ENCODE results near the gene CNDP2. TPM values are rescaled to one million over a fixed set of nuclear protein-coding genes. Genes with fewer than 3 reads are reported as not detected.

The CNDP2 gene
- total and polyA plus RNA-seq, 2 of the 13 experiments (the other 11 are each of a cell fraction or from before 2014, with no cell fraction given), result 64.7 to 80.8 TPM

DNA sequence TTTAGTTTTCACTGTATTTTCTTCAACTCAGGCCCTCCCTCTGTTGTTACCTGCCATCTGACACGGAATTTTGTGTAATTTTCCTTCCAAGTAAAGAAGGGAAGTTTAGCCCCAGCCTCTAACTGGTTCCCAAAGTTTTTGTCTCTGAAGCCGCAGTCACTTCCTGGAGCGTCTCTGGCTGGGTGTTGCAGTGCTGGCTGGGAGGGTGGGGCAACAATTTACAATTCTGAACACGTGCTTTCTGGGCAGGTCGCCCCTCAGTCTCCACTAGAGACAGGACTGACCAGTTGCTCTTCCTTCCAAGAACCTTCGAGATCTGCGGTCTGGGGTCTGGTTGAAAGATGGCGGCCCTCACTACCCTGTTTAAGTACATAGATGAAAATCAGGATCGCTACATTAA, 3.5 kb downstream of the CNDP2 start:
- BruUV-seq (replicated peaks), result no TSS peak
- ChIA-PET POLR2A (no interaction called here), CTCF (ENCODE audit: low intra/inter-chr PET ratio, low total read pairs) (no interaction called here)
- Histone ChIP-seq H3K36me3 (replicated peaks in 1 of 2; ENCODE audit: control insufficient read depth in 1 of 2, insufficient read depth in 2 of 2, low read length in 2 of 2) (peaks cover 12 to 30% of the 10 kb centered on the region in 2 experiments), H3K79me2 (ENCODE audit: insufficient read depth, low read length) (peaks cover 32% of the 10 kb centered on the region), H3K4me1 (ENCODE audit: insufficient read depth, low read length) (peaks cover 34% of the 10 kb centered on the region), H3K27me3 (ENCODE audit: control insufficient read depth in 1 of 2, insufficient read depth in 2 of 2, low read length in 2 of 2) (no peaks in the 10 kb centered on the region; a peak in 1 of 5 replicates), H3K9ac (ENCODE audit: insufficient read depth, low read depth, low read length) (peak overlapping the region; percentile 13; the same call in 1 of the 2 replicates), H3K4me3 (replicated peaks in 1 of 3; ENCODE audit: insufficient read depth in 1 of 3, low read depth in 2 of 3, low read length in 3 of 3) (no peak overlapping the region), H2AFZ (ENCODE audit: low read length) (no peak overlapping the region), H3K9me3 (ENCODE audit: low read length) (no peaks in the 10 kb centered on the region), H3K27ac (ENCODE audit: extremely low read length, insufficient read depth, low read length) (no peak overlapping the region), H4K20me1 (ENCODE audit: insufficient read depth, low read length) (peaks cover 4% of the 10 kb centered on the region; the same call in 1 of the 2 replicates), H3K4me2 (ENCODE audit: low read depth, low read length) (peak overlapping the region; percentile 5; the same call in 1 of the 2 replicates)
- DNase-seq (ENCODE audit: low spot score) (no peak), FAIRE-seq (no peak), ATAC-seq (no peak)
- in situ Hi-C loops (cut with HindIII; ENCODE audit: extremely low pct_ligation_motif_present, low pct_unique_long_range_greater_than_20kb) (loop anchor here (5.0 to 25.0 kb wide), 2 partner anchors 43 to 312 kb away; no protein-coding TSS in a partner anchor), intact Hi-C loops (cut with micrococcal nuclease; ENCODE audit: unreplicated experiment) (loop anchor here (5.0 kb wide), 2 partner anchors 98 to 352 kb away; partner anchors contain the start of genes FBXO15, TIMM21 and ZNF407)
- TF ChIP-seq ZBTB42 (CRISPR knock-in tag; IDR thresholded peaks at IDR 0.05) (no peak), SAFB2 (CRISPR knock-in tag; IDR thresholded peaks at IDR 0.05; ENCODE audit: borderline replicate concordance, low read depth) (no peak), SIX1 (CRISPR knock-in tag; IDR thresholded peaks at IDR 0.05; ENCODE audit: borderline replicate concordance) (no peak)
- TF ChIP-seq, protein P1, sequence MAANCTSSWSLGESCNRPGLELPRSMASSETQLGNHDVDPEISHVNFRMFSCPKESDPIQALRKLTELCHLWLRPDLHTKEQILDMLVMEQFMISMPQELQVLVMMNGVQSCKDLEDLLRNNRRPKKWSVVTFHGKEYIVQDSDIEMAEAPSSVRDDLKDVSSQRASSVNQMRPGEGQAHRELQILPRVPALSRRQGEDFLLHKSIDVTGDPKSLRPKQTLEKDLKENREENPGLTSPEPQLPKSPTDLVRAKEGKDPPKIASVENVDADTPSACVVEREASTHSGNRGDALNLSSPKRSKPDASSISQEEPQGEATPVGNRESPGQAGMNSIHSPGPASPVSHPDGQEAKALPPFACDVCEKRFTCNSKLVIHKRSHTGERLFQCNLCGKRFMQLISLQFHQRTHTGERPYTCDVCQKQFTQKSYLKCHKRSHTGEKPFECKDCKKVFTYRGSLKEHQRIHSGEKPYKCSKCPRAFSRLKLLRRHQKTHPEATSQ (CRISPR knock-in tag; IDR thresholded peaks at IDR 0.05; ENCODE audit: borderline replicate concordance), result no peak
- TF ChIP-seq, protein P2, sequence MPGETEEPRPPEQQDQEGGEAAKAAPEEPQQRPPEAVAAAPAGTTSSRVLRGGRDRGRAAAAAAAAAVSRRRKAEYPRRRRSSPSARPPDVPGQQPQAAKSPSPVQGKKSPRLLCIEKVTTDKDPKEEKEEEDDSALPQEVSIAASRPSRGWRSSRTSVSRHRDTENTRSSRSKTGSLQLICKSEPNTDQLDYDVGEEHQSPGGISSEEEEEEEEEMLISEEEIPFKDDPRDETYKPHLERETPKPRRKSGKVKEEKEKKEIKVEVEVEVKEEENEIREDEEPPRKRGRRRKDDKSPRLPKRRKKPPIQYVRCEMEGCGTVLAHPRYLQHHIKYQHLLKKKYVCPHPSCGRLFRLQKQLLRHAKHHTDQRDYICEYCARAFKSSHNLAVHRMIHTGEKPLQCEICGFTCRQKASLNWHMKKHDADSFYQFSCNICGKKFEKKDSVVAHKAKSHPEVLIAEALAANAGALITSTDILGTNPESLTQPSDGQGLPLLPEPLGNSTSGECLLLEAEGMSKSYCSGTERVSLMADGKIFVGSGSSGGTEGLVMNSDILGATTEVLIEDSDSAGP (CRISPR knock-in tag; IDR thresholded peaks at IDR 0.05; ENCODE audit: borderline replicate concordance), result no peak
- 91% methylated on average over 9 of the region's 9 CpGs for WGBS (ENCODE audit: low lambda C conversion rate)

All from HepG2 (cell line).